GM18951 (cell line): Measurements from ENCODE around the gene ARHGEF33.
"Not testable (repeated sequence)": the region's sequence is repeated elsewhere in the genome, so short reads cannot be mapped to it uniquely, and the experiment has no call there.

Experiments used
- POLR2A ChIP-seq: IDR thresholded peaks from 4 replicates; pipeline ENCODE4 v1.6.1; 2011; ENCODE audit warnings: mild to moderate bottlenecking; ENCODE audit not compliant: insufficient read length, insufficient read depth; ENCODE audit errors: extremely low read depth
- in situ Hi-C: fragments of 300-500 bp; cut with MboI; formaldehyde crosslinking; loops from one replicate; pipeline ENCODE4 v1.12.0; 2022; ENCODE audit warnings: low sequenced_read_pairs, mixed read lengths, inconsistent platforms; ENCODE audit not compliant: unreplicated experiment

ARHGEF33 gene

DNA sequence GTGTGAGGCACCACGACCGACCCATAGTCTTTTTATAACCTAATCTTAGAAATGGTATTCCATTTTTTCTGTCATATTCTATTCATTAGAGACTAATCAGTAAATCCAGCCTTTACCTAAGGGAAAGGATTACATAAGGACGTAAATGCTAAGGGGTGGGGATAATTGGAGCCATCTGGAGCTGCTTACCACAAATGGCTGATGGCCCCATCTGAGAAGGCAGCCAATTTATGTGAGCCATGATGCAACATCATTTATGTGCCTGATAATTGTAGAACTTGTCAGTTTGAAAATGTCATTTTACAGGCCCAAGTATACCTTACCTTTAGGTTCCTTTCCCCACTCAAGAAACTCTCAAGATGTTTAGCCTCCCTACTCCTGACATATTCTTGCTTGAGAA lies 44.0 kb downstream of the ARHGEF33 start:
- TF ChIP-seq POLR2A, result no peak
- in situ Hi-C loops, result no loop called here

DNA sequence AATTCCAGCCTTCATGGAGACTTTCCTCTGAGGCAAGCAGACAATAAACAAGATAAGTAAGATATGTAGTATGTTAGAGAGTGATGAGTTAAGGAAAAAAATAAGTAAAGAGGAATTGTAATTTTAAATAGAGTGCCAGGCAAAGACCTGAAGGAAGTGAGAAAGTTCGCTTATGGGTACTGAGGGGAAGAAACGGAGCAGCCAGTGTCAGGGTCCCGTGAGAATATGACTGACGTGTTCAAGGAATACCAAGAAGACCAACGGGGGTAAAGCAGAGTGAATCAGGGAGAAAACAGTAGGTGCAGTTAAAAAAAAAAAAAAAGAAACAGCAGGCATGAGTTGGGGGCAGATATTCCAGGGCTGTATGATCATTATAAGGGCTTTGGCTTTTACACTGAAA lies 45.1 kb downstream of the ARHGEF33 start:
- in situ Hi-C loops, result no loop called here
- no peak for TF ChIP-seq POLR2A

GRCh38 chr2:38935568-38936172 lies 46.0 kb downstream of the ARHGEF33 start:
- no peak for TF ChIP-seq POLR2A
- in situ Hi-C loops, result no loop called here

DNA sequence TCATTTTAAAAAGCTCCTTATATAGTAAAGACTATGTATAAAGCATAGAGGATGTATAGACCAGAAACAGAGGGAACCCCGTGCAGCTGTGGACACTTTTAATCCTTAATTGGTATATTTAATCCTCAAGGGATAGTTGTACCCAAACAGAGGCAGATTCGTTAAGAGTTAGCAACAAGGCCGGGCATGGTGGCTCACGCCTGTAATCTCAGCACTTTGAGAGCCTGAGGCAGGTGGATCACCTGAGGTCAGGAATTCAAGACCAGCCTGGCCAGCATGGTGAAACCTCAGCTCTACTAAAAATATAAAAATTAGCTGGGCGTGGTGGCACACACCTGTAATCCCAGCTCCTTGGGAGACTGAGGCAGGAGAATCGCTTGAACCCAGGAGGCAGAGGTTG lies 46.8 kb downstream of the ARHGEF33 start:
- in situ Hi-C loops, result not testable (repeated sequence)

DNA sequence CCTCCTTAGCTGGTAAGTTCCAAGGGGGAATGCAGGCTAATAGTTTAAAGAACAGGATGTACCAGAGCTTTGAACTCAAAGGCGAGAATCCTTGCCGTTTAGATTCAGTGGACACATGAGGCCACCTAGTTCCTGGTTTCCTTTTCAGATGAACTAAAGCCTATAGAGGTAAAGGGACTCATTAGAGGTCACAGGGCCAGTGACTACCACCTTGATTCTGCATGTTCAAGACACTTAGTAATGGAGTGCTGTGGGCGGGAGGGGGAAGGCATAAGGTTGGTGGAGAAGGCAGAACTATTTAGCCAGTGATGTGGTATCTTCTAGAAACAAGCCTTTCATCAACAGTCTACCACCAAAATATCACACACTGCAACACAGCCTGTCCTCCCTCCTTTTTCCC lies 47.9 kb downstream of the ARHGEF33 start:
- TF ChIP-seq POLR2A, result no peak
- in situ Hi-C loops, result no loop called here

- in situ Hi-C loops, result no loop called here
- TF ChIP-seq POLR2A, result no peak
Observed at GRCh38 chr2:38940746-38941145, 51.1 kb downstream of the ARHGEF33 start.

DNA sequence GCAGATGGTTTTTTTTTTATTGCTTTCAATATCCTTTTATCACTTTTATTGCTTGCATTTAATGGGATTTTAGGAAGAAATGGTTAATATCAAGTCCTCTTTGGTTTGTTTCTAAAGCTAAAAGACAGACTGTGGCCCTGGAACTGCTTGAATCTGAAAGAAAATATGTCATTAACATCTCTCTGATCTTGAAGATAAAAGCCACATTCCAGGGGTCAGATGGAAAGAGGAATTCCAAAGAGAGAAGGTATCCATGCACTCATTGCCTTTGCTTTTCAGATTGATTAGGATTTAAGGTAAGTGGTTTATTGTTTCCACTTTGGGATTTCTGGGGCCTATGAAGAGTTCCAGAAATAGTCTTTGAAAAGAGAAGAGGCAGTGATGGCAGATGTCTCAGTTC lies 54.1 kb downstream of the ARHGEF33 start:
- TF ChIP-seq POLR2A, result no peak
- in situ Hi-C loops, result no loop called here

DNA sequence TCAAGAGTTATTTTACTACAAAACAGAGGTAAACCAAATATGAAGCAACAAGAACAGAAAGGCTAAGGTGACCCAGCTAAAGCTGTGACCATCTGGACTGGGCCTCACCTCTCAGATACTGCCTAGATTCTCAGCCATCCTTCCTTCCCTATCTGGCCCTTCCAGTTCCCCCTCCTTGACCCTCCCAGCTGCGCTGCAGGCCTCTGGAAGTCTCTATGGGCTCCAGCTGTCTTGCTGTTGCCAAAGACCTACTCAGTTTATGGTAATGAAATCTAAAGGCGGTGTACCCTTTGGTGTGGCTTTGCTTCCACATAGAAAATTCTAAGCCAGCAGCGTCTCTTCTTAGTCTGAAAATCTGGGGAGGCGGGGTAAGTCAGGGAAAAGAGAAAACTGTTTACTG lies 55.7 kb downstream of the ARHGEF33 start:
- TF ChIP-seq POLR2A, result no peak
- in situ Hi-C loops, result no loop called here

DNA sequence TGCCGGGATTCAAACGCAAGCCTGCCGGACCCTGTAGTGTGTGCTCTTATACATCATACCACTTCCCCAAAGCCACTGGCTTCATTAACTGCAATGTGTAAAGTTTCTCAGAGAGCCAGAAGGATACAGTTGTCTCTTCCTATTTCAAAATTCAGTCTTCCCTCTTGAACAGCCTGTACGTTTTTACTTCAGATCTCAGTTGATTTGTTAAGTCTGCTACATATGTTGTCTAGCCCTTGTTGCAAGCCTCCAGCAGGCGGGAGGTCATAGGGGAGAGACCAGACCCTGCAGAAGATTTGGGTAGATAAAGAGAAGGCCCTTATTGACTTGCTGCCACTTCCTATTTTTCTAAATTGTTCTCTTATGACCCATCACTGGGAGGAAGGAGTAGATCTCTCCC lies 56.2 kb downstream of the ARHGEF33 start:
- in situ Hi-C loops, result no loop called here

GRCh38 chr2:38947241-38948239 lies 57.9 kb downstream of the ARHGEF33 start:
- in situ Hi-C loops, result no loop called here

More for the DNA sequence above, 56.2 kb downstream of the ARHGEF33 start:
- TF ChIP-seq POLR2A, result no peak

GRCh38 chr2:38948387-38948882 lies 58.8 kb downstream of the ARHGEF33 start:
- in situ Hi-C loops, result no loop called here
- no peak for TF ChIP-seq POLR2A

More at GRCh38 chr2:38947241-38948239, 57.9 kb downstream of the ARHGEF33 start:
- TF ChIP-seq POLR2A, result no peak

- no peak for TF ChIP-seq POLR2A
- in situ Hi-C loops, result no loop called here
Observed at GRCh38 chr2:38948995-38949394, 59.3 kb downstream of the ARHGEF33 start.

GRCh38 chr2:38951766-38952165 lies 62.1 kb downstream of the ARHGEF33 start:
- TF ChIP-seq POLR2A, result no peak
- in situ Hi-C loops, result loop anchor here (10.0 kb wide), 1 partner anchor 273 kb away; no protein-coding TSS in a partner anchor
